MM.1S (cell line): ENCODE results near the gene TJP1.

Source experiments
- DNase-seq: peaks from one replicate; pipeline ENCODE4 v3.0.0-alpha.2; 2015
- H2AFZ ChIP-seq: fragments of 300-600 bp; sonication (generic); 2 replicates; pipeline ENCODE4 v1.6.0; 2016; ENCODE audit warnings: antibody characterized with exemption, low read length
- H3F3A ChIP-seq: fragments of 300-600 bp; sonication (generic); 2 replicates; pipeline ENCODE4 v1.6.1; 2016; ENCODE audit warnings: mild to moderate bottlenecking, antibody characterized with exemption, low read length, moderate library complexity, mixed read lengths; ENCODE audit not compliant: insufficient read depth
- H3K27ac ChIP-seq: fragments of 300-600 bp; sonication (generic); 2 replicates; pipeline ENCODE4 v1.5.1; 2016; ENCODE audit warnings: mild to moderate bottlenecking, low read length
- H3K27me3 ChIP-seq: fragments of 300-600 bp; sonication (generic); replicated peaks from 2 replicates; pipeline ENCODE4 v1.6.0; 2016; ENCODE audit warnings: low read length; ENCODE audit not compliant: insufficient read depth
- H3K36me3 ChIP-seq: fragments of 300-600 bp; sonication (generic); replicated peaks from 2 replicates; pipeline ENCODE4 v1.6.1; 2016; ENCODE audit warnings: mild to moderate bottlenecking, low read length, mixed read lengths; ENCODE audit not compliant: insufficient read depth
- H3K4me1 ChIP-seq: fragments of 300-600 bp; sonication (generic); 2 replicates; pipeline ENCODE4 v1.6.1; 2016; ENCODE audit warnings: low read length, mixed read lengths
- H3K4me2 ChIP-seq: fragments of 300-600 bp; sonication (generic); 2 replicates; pipeline ENCODE4 v1.6.0; 2016; ENCODE audit warnings: low read depth, low read length
- H3K4me3 ChIP-seq: fragments of 300-600 bp; sonication (generic); 2 replicates; pipeline ENCODE4 v1.5.1; 2016; ENCODE audit warnings: low read length, mixed read lengths
- H3K79me2 ChIP-seq: fragments of 300-600 bp; sonication (generic); 2 replicates; pipeline ENCODE4 v1.6.1; 2016; ENCODE audit warnings: mixed run types, low read length, mixed read lengths
- H3K9ac ChIP-seq: fragments of 300-600 bp; sonication (generic); 2 replicates; pipeline ENCODE4 v1.6.1; 2016; ENCODE audit warnings: low read length, mixed read lengths
- H3K9me2 ChIP-seq: fragments of 300-600 bp; sonication (generic); replicated peaks from 2 replicates; pipeline ENCODE4 v1.6.1; 2016; ENCODE audit warnings: mild to moderate bottlenecking, low read length, mixed read lengths; ENCODE audit not compliant: insufficient read depth
- H3K9me3 ChIP-seq: fragments of 300-600 bp; sonication (generic); replicated peaks from 2 replicates; pipeline ENCODE4 v1.6.1; 2016; ENCODE audit warnings: mild to moderate bottlenecking, low read length, mixed read lengths; ENCODE audit not compliant: insufficient read depth
- H4K20me1 ChIP-seq: fragments of 300-600 bp; sonication (generic); 2 replicates; pipeline ENCODE4 v1.6.1; 2016; ENCODE audit warnings: mild to moderate bottlenecking, low read length, moderate library complexity, mixed read lengths; ENCODE audit not compliant: insufficient read depth
- EZH2 ChIP-seq: fragments of 300-600 bp; sonication (generic); optimal IDR thresholded peaks from 2 replicates; pipeline ENCODE3; 2017; ENCODE audit warnings: low read depth, mild to moderate bottlenecking, antibody characterized with exemption, low read length, mixed read lengths
- EZH2phosphoT487 ChIP-seq: fragments of 300-600 bp; sonication (generic); IDR thresholded peaks from 2 replicates; pipeline ENCODE4 v1.6.1; 2018; ENCODE audit warnings: antibody characterized with exemption, low read length
- TF ChIP-seq, protein P1 (sequence below): fragments of 300-600 bp; sonication (generic); IDR thresholded peaks from 2 replicates; pipeline ENCODE4 v1.5.1; 2016; ENCODE audit warnings: antibody characterized with exemption, low read length, mixed read lengths

The TJP1 gene

DNA sequence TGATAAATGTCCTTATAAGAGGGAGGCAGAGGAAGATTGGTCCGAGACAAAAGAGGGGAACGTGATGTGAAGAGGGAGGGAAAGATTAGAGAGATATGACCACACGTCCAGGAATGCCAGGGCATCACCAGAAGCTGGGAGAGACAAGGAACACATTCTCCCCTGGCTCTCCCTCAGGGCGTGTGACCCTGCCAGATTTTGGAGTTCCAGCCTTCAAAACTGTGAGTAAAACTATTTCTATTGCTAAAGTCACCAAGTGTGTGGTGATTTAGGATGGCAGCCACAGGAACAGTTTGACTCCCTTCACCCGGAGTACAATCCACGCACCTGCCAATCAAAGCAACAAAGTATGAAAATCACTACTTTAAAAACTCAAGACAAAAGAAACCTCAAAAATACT lies 32.1 kb upstream of the TJP1 start:
- Histone ChIP-seq H3K4me2 (no peak overlapping the region), H3K27me3 (no peaks in the 10 kb centered on the region), H2AFZ (no peak overlapping the region), H3K4me1 (no peaks in the 10 kb centered on the region), H3K4me3 (no peak overlapping the region), H3F3A (no peaks in the 10 kb centered on the region), H3K79me2 (no peaks in the 10 kb centered on the region), H3K27ac (no peak overlapping the region), H3K9me2 (no peaks in the 10 kb centered on the region), H4K20me1 (no peaks in the 10 kb centered on the region), H3K9ac (no peak overlapping the region), H3K9me3 (no peaks in the 10 kb centered on the region), H3K36me3 (no peaks in the 10 kb centered on the region)
- DNase-seq = no peak
- TF ChIP-seq EZH2 = no peak
- no peak for TF ChIP-seq EZH2phosphoT487
- TF ChIP-seq, protein P1, sequence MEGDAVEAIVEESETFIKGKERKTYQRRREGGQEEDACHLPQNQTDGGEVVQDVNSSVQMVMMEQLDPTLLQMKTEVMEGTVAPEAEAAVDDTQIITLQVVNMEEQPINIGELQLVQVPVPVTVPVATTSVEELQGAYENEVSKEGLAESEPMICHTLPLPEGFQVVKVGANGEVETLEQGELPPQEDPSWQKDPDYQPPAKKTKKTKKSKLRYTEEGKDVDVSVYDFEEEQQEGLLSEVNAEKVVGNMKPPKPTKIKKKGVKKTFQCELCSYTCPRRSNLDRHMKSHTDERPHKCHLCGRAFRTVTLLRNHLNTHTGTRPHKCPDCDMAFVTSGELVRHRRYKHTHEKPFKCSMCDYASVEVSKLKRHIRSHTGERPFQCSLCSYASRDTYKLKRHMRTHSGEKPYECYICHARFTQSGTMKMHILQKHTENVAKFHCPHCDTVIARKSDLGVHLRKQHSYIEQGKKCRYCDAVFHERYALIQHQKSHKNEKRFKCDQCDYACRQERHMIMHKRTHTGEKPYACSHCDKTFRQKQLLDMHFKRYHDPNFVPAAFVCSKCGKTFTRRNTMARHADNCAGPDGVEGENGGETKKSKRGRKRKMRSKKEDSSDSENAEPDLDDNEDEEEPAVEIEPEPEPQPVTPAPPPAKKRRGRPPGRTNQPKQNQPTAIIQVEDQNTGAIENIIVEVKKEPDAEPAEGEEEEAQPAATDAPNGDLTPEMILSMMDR = no peak

DNA sequence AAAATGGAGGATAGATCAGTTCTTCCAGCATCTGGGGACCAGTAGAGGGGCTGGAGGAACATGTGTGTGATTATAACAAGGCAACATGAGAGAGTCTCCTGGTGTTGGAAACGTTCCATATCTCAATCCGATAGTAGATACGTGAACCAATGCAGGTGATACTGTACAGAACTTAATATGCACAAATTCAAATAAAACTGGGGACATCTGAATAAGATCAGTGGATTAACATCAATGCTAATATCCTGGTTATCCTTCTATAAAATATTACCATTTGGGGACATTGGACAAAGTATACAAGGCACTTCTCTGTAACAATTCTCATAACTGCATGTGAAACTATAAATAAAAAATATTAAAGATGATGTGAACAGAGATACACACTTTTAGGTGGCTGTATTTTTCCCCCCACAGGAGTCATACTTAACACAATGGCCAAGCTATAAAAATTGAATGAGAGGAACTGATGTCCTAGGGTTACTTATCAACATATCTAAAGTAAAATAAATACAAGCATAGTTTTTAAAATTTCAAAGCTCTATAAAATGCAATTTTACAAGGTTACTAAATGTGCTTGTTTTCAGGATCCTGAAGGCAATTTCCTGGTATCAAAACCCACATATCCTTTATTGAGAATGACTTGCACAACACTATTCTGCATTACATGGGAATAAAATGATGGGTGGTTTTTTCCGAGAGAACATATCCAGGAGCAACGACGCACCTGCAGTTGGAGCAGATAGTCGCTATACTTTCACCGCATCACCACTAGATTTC lies 31.1 kb upstream of the TJP1 start:
- Histone ChIP-seq H3K9ac (no peak overlapping the region), H3K9me3 (no peaks in the 10 kb centered on the region), H3K79me2 (no peaks in the 10 kb centered on the region), H4K20me1 (no peaks in the 10 kb centered on the region), H3K9me2 (no peaks in the 10 kb centered on the region), H3K4me2 (no peak overlapping the region), H3K4me1 (no peaks in the 10 kb centered on the region), H3K36me3 (no peaks in the 10 kb centered on the region), H3F3A (no peaks in the 10 kb centered on the region), H3K4me3 (no peak overlapping the region), H3K27me3 (no peaks in the 10 kb centered on the region), H3K27ac (no peak overlapping the region), H2AFZ (no peak overlapping the region)
- DNase-seq = no peak
- TF ChIP-seq, protein P1 = no peak
- TF ChIP-seq EZH2 (no peak), EZH2phosphoT487 (no peak)

DNA sequence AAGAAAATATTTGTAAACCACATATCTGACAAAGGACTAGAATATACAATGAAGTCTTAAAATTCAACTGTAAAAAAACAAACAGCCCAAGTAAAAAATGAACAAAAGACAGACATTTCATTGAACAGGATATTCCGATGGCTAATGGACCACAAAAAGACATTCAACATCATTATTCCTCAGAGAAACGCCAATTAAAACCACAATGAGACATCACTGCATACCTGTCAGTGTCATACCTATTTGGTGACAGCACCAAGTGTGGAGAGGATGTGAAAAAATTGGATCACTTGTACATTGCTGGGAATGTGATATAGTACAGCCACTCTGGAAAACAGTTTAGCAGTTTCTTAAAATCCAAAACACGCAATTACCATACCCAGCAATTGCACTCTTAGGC lies 29.9 kb upstream of the TJP1 start:
- no peaks in the 10 kb centered on the region for H3K79me2 ChIP-seq
- H3K9ac ChIP-seq = no peak overlapping the region
- H3K4me2 ChIP-seq = no peak overlapping the region
- TF ChIP-seq EZH2phosphoT487 = no peak
- no peak for TF ChIP-seq EZH2
- TF ChIP-seq, protein P1 = no peak
- H3K36me3 ChIP-seq = no peaks in the 10 kb centered on the region
- no peak overlapping the region for H3K4me3 ChIP-seq
- no peak for DNase-seq
- no peaks in the 10 kb centered on the region for H4K20me1 ChIP-seq
- H2AFZ ChIP-seq = no peak overlapping the region
- no peaks in the 10 kb centered on the region for H3F3A ChIP-seq
- H3K27ac ChIP-seq = no peak overlapping the region
- H3K9me3 ChIP-seq = no peaks in the 10 kb centered on the region
- H3K4me1 ChIP-seq = no peaks in the 10 kb centered on the region
- no peaks in the 10 kb centered on the region for H3K9me2 ChIP-seq
- H3K27me3 ChIP-seq = no peaks in the 10 kb centered on the region
